Smooth muscle cell (in vitro differentiated cells): ENCODE measurements around the gene GAK. TPM values are rescaled to one million over a fixed set of nuclear protein-coding genes. Genes with fewer than 3 reads are reported as not detected.

ENCODE experiments used
- DNase-seq: peaks from one replicate; lab custom pipeline; 2025; ENCODE audit not compliant: unreplicated experiment; lab: John Stamatoyannopoulos, UW
- H2AFZ ChIP-seq: fragments of 200-600 bp; sonication (generic); 2 replicates; pipeline ENCODE4 v1.6.0; 2016; ENCODE audit warnings: antibody characterized with exemption, low read depth, mild to moderate bottlenecking
- H3F3A ChIP-seq: fragments of 200-600 bp; sonication (generic); 2 replicates; pipeline ENCODE4 v1.6.0; 2017; ENCODE audit warnings: antibody characterized with exemption, low read depth
- H3K27ac ChIP-seq: fragments of 200-600 bp; sonication (generic); 2 replicates; pipeline ENCODE4 v1.5.1; 2016; ENCODE audit warnings: low read depth, mild to moderate bottlenecking
- H3K27me3 ChIP-seq: fragments of 200-600 bp; sonication (generic); 2 replicates; pipeline ENCODE4 v1.6.1; 2016; ENCODE audit warnings: low read depth, mild to moderate bottlenecking
- H3K36me3 ChIP-seq: fragments of 200-600 bp; sonication (generic); 2 replicates; pipeline ENCODE4 v1.5.1; 2016; ENCODE audit warnings: low read depth
- H3K4me1 ChIP-seq: fragments of 200-600 bp; sonication (generic); 2 replicates; pipeline ENCODE4 v1.5.1; 2016; ENCODE audit warnings: low read depth
- H3K4me2 ChIP-seq: fragments of 200-600 bp; sonication (generic); 2 replicates; pipeline ENCODE4 v1.6.0; 2016; ENCODE audit warnings: mild to moderate bottlenecking
- H3K4me3 ChIP-seq: fragments of 200-600 bp; sonication (generic); 2 replicates; pipeline ENCODE4 v1.5.1; 2016; ENCODE audit warnings: mild to moderate bottlenecking
- H3K79me2 ChIP-seq: fragments of 200-600 bp; sonication (generic); 2 replicates; pipeline ENCODE4 v1.6.0; 2016; ENCODE audit warnings: low read depth, mild to moderate bottlenecking
- H3K9ac ChIP-seq: fragments of 200-600 bp; sonication (generic); 2 replicates; pipeline ENCODE4 v1.6.0; 2016; ENCODE audit warnings: low read depth
- H3K9me3 ChIP-seq: fragments of 200-600 bp; sonication (generic); replicated peaks from 2 replicates; pipeline ENCODE4 v1.5.1; 2016; ENCODE audit warnings: low read depth
- H4K20me1 ChIP-seq: fragments of 200-600 bp; sonication (generic); 2 replicates; pipeline ENCODE4 v1.6.0; 2016; ENCODE audit warnings: low read depth
- CTCF ChIP-seq: fragments of 200-600 bp; sonication (generic); IDR thresholded peaks from 2 replicates; pipeline ENCODE4 v1.5.1; 2017; ENCODE audit warnings: borderline replicate concordance, mild to moderate bottlenecking, antibody characterized with exemption; ENCODE audit not compliant: insufficient read depth, poor library complexity, severe bottlenecking
- WGBS: methylation state at CpG from one replicate; pipeline ENCODE4 v1.1.7; 2016; ENCODE audit warnings: low lambda C conversion rate; 5-methylcytosine and 5-hydroxymethylcytosine counted together
- polyA plus RNA-seq: library from polyadenylated mRNA; unstranded; fragments of >200 nt; fragmentation: Nextera tagmentation; extraction: Ambion mirVana; gene quantifications from 2 replicates; pipeline ENCODE4 v1.2.1, GENCODE V29; 2016
- total RNA-seq: library from RNA; depleted of rRNA; stranded (reverse); fragments of >200 nt; gene quantifications from 2 replicates; pipeline ENCODE4 v1.2.3, GENCODE V29; 2014

The GAK gene
- total and polyA plus RNA-seq, 2 experiments from 2014 or later, result 56.2 to 85.4 TPM

- H3K4me2 ChIP-seq, result no peak overlapping the region
- no peak overlapping the region for H3K9ac ChIP-seq
- H3K27me3 ChIP-seq, result peaks cover 4% of the 10 kb centered on the region
- WGBS, result 90% methylated on average over 29 of the region's 29 CpGs
- no peaks in the 10 kb centered on the region for H3K9me3 ChIP-seq
- no peak overlapping the region for H3K4me3 ChIP-seq
- H3F3A ChIP-seq, result no peaks in the 10 kb centered on the region
- no peaks in the 10 kb centered on the region for H3K36me3 ChIP-seq
- H2AFZ ChIP-seq, result no peak overlapping the region
- H4K20me1 ChIP-seq, result no peaks in the 10 kb centered on the region
- no peaks in the 10 kb centered on the region for H3K4me1 ChIP-seq
- TF ChIP-seq CTCF, result no peak
- no peak overlapping the region for H3K27ac ChIP-seq
- H3K79me2 ChIP-seq, result no peaks in the 10 kb centered on the region
- DNase-seq, result no peak
These were observed 97.6 kb downstream of the GAK start for GRCh38 chr4:834368-835147.

GRCh38 chr4:833731-834367 is 98.3 kb downstream of the GAK start:
- 91% methylated on average over 18 of the region's 18 CpGs for WGBS
- Histone ChIP-seq H3K4me3 (no peak overlapping the region), H3K9me3 (no peaks in the 10 kb centered on the region), H3K79me2 (no peaks in the 10 kb centered on the region), H3K27ac (no peak overlapping the region), H3K27me3 (peaks cover 11% of the 10 kb centered on the region), H3K4me1 (no peaks in the 10 kb centered on the region), H2AFZ (no peak overlapping the region), H3K4me2 (no peak overlapping the region), H3F3A (no peaks in the 10 kb centered on the region), H3K9ac (no peak overlapping the region), H3K36me3 (no peaks in the 10 kb centered on the region), H4K20me1 (no peaks in the 10 kb centered on the region)
- TF ChIP-seq CTCF, result no peak
- DNase-seq, result no peak

GRCh38 chr4:833156-833555 is 99.0 kb downstream of the GAK start:
- Histone ChIP-seq H4K20me1 (no peaks in the 10 kb centered on the region), H3K36me3 (no peaks in the 10 kb centered on the region), H3K4me3 (no peak overlapping the region), H3K9ac (no peak overlapping the region), H3K79me2 (no peaks in the 10 kb centered on the region), H3K4me2 (no peak overlapping the region), H3K9me3 (no peaks in the 10 kb centered on the region), H2AFZ (no peak overlapping the region), H3K4me1 (no peaks in the 10 kb centered on the region), H3K27ac (no peak overlapping the region), H3K27me3 (peaks cover 18% of the 10 kb centered on the region), H3F3A (no peaks in the 10 kb centered on the region)
- DNase-seq, result no peak
- TF ChIP-seq CTCF, result no peak
- 82% methylated on average over 8 of the region's 10 CpGs for WGBS
